Thoracic aorta (tissue), 2 donors: ENCODE results near the gene RPL28. TPM values are rescaled to one million over a fixed set of nuclear protein-coding genes. Genes with fewer than 3 reads are reported as not detected.
A peak's percentile ranks its signal among the peaks of the same experiment; 100 is the strongest.

Experiments
- ATAC-seq: fragments of 150-250 bp; one replicate; pipeline ENCODE4 v1.8.0; 2017; ENCODE audit warnings: low read depth; ENCODE audit not compliant: insufficient number of reproducible peaks, low FRiP score
- DNase-seq: peaks from one replicate; pipeline ENCODE4 v3.0.0-alpha.2; 2020; ENCODE audit warnings: low spot score
- H3K27ac ChIP-seq, 2 donors: fragments of 200-600 bp; sonication (generic); 1 replicate in 1 of 2; 2 replicates in 1 of 2; pipeline ENCODE4 v1.5.1; 2016; ENCODE audit warnings: mild to moderate bottlenecking in 2 of 2, moderate library complexity in 2 of 2
- H3K27me3 ChIP-seq: fragments of 200-600 bp; sonication (generic); replicated peaks from 2 replicates; pipeline ENCODE4 v1.6.0; 2016; ENCODE audit warnings: mild to moderate bottlenecking; ENCODE audit not compliant: insufficient read depth
- H3K36me3 ChIP-seq: fragments of 200-600 bp; sonication (generic); one replicate; pipeline ENCODE4 v1.5.1; 2016
- H3K4me1 ChIP-seq, 2 donors: fragments of 200-600 bp; sonication (generic); 1 replicate in 1 of 2; 2 replicates in 1 of 2; pipeline versions ENCODE4 v1.5.1 to v1.6.0; 2016; ENCODE audit warnings: low read depth in 2 of 2, mild to moderate bottlenecking in 1 of 2; ENCODE audit not compliant: control insufficient read depth in 1 of 2
- H3K4me3 ChIP-seq: fragments of 200-600 bp; sonication (generic); 2 replicates; pipeline ENCODE4 v1.5.1; 2016; ENCODE audit warnings: mild to moderate bottlenecking
- H3K9me3 ChIP-seq: fragments of 200-600 bp; sonication (generic); 2 replicates; pipeline ENCODE4 v1.5.1; 2016
- CTCF ChIP-seq: fragments of 200-600 bp; sonication (generic); IDR thresholded peaks from one replicate; pipeline ENCODE4 v1.5.1; 2019; ENCODE audit warnings: antibody characterized with exemption
- total RNA-seq, 2 donors: library from RNA; depleted of rRNA; stranded (reverse); fragments of >200 nt; gene quantifications; one replicate each; pipeline versions ENCODE4 v1.1.0 to v1.2.3, GENCODE V29; 2016

Gene RPL28
- total RNA-seq, 2 donors from 2014 or later = 175 to 274 TPM

DNA sequence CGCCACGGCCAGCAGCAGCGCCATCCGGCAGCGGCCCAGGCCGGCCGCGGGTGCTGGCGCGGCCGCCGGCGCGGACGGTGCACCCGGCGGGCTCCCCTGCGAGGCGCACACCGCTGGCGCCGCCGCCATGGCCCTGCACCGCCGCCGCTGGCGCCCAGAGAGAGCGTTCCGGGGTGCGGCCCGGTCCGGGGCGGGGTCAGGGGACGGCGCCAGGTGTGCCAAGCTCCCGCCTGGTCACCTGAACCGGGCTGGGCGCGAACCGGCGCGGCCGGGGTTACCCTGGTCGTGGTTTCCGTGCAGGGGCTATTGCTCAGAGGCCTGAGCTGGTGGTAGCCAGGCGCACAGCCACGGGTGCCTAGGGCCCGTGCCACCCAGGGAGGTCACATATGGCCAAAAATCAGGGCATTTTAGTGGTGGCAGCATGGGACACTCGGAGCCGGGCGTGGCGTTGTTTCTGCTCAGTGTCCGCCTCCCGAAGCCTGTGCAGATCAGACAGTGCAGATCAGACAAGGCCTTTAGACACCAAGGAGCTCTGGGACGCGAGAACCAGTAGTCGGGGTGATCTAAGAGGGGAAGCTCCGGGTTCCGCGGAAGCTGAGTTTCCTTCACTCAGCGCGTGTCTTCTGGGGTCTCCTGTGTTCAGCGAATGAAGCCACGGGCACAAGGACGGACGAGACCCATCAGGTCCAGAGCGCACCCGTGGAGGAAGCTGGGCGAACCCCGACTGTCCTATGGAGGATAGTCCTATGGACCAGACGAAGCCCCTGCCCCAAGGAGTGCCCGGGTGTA is 1.4 kb upstream of the RPL28 start, which contains the start of gene TMEM238:
TSS of gene TMEM238 (minus strand) at position 162 of the 789 bp plus-strand sequence. CDS start at position 129, 33 bp downstream.
- TF ChIP-seq CTCF = no peak
- peak within 1 kb of the TSS; percentile 99 for H3K4me3 ChIP-seq
- ATAC-seq = no peak
- peak within 1 kb of the TSS; percentile 95 to 99 for H3K27ac ChIP-seq
- no peak for DNase-seq
- H3K9me3 ChIP-seq = no peaks in the 10 kb centered on the region
- H3K36me3 ChIP-seq = peaks cover 9% of the 10 kb centered on the region
- H3K27me3 ChIP-seq = no peaks in the 10 kb centered on the region
- peaks cover 31 to 47% of the 10 kb centered on the region in 2 donors for H3K4me1 ChIP-seq

- Histone ChIP-seq H3K9me3 (no peaks in the 10 kb centered on the region), H3K4me1 (peaks cover 31 to 52% of the 10 kb centered on the region in 2 donors), H3K4me3 (peak overlapping the region; percentile 99), H3K27ac (peak overlapping the region; percentile 95 to 99), H3K36me3 (peaks cover 9% of the 10 kb centered on the region), H3K27me3 (no peaks in the 10 kb centered on the region)
- TF ChIP-seq CTCF = no peak
- DNase-seq (peak; percentile 95), ATAC-seq (peak; percentile 88)
Observed at GRCh38 chr19:55384920-55385723, 610 bp upstream of the RPL28 start.

DNA sequence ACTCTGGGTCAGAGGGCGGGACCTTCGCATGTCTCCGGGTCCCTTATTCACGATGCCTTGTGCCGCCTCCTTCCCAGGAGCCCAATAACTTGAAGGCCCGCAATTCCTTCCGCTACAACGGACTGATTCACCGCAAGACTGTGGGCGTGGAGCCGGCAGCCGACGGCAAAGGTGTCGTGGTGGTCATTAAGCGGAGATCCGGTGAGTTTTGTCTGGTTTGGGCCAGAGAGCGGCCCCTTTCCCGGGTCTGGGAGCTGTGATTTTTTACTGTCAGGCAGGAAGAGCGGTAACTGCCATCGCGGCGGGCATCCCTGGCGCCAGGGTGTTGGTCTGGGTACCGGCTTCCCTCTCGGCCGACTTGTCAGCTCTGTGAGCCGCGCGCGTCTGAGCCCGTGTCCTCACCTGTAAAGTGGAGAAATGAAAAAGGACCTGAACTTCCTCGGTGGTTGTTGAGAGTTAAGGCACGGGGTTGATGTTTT is 800 bp downstream of the RPL28 start:
- TF ChIP-seq CTCF = no peak
- Histone ChIP-seq H3K9me3 (no peaks in the 10 kb centered on the region), H3K36me3 (peaks cover 9% of the 10 kb centered on the region), H3K27me3 (no peaks in the 10 kb centered on the region), H3K4me1 (peaks cover 31 to 52% of the 10 kb centered on the region in 2 donors), H3K4me3 (peak overlapping the region; percentile 99), H3K27ac (peak overlapping the region; percentile 66 to 99)
- DNase-seq (no peak), ATAC-seq (no peak)

DNA sequence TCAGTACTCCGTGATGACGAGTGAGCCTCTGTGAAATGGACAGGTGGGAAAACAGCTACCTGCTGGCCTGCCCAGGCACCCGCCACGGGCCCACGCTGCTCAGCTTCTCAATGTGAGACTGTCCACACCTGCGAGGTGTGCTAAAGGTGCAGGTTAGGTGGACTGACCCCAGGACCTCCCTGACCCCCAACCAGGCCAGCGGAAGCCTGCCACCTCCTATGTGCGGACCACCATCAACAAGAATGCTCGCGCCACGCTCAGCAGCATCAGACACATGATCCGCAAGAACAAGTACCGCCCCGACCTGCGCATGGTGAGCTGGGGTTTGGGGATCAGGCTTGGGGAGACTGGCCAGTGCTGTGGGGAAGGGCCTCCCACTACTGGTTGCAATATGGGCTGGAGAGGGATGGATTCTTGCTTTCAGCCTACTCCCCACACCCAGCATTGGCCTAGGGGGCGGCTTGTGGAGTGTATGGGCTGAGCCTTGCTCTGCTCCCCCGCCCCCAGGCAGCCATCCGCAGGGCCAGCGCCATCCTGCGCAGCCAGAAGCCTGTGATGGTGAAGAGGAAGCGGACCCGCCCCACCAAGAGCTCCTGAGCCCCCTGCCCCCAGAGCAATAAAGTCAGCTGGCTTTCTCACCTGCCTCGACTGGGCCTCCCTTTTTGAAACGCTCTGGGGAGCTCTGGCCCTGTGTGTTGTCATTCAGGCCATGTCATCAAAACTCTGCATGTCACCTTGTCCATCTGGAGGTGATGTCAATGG is 2.2 kb downstream of the RPL28 start:
- DNase-seq = no peak
- Histone ChIP-seq H3K9me3 (no peaks in the 10 kb centered on the region), H3K4me3 (peak overlapping the region; percentile 99), H3K27me3 (no peaks in the 10 kb centered on the region), H3K4me1 (peaks cover 31 to 52% of the 10 kb centered on the region in 2 donors), H3K27ac (no peak overlapping the region), H3K36me3 (peaks cover 9% of the 10 kb centered on the region)
- no peak for ATAC-seq
- TF ChIP-seq CTCF = no peak
